Fibroblast of lung (primary cell): ENCODE measurements around the gene HIPK1.

Experiments used
- EZH2 ChIP-seq: IDR thresholded peaks from 2 replicates; pipeline ENCODE4 v1.5.1; 2012; ENCODE audit warnings: low read length, control low read depth, mild to moderate bottlenecking; ENCODE audit errors: missing control alignments
- TF ChIP-seq, protein P1 (sequence below), 2 donors: IDR thresholded peaks in 1 of 2; conservative IDR thresholded peaks in 1 of 2; 1 replicate in 1 of 2; 2 replicates in 1 of 2; pipeline ENCODE4 v1.5.1; 2011 to 2012; ENCODE audit warnings: low read length in 2 of 2, control low read depth in 1 of 2, inconsistent platforms in 1 of 2, low read depth in 1 of 2, mild to moderate bottlenecking in 1 of 2

DNA sequence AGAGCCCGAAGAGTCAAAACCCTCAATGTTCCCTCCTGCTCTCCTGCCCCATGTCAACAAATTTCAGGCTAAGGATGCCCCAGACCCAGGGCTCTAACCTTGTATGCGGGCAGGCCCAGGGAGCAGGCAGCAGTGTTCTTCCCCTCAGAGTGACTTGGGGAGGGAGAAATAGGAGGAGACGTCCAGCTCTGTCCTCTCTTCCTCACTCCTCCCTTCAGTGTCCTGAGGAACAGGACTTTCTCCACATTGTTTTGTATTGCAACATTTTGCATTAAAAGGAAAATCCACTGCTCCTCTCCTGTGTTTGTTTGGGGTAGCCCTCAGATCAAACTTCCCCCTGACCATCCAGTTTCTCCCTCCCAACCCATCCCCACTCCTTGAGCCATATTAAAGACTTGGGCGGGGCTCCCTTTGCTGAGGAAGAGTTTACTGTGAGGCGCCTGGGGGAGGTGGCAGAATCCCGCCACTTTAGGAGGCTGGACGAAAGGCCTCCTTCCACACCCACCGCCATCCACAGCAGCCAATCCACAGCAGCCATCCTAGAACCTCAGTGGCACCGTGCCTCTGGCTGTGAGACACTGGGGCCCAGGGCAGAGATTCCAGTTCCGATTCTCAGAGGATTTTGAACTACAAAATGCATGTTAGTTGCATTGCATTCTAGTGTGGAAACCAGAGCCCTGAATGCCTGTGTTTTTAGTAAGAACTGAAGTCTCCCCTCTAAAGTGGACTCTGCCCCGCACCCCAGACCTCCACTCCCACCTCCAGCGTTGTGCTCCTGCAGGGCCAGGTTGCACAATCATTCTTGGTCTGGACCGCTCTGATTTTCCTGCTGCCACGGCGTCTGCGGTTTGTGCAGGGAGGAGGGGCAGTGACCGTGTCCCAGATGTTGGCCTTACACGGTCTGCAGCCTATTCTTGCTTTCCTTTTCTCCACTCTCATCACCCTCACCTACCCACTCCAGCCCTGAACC is 53.1 kb downstream of the HIPK1 start:
- TF ChIP-seq, protein P1, sequence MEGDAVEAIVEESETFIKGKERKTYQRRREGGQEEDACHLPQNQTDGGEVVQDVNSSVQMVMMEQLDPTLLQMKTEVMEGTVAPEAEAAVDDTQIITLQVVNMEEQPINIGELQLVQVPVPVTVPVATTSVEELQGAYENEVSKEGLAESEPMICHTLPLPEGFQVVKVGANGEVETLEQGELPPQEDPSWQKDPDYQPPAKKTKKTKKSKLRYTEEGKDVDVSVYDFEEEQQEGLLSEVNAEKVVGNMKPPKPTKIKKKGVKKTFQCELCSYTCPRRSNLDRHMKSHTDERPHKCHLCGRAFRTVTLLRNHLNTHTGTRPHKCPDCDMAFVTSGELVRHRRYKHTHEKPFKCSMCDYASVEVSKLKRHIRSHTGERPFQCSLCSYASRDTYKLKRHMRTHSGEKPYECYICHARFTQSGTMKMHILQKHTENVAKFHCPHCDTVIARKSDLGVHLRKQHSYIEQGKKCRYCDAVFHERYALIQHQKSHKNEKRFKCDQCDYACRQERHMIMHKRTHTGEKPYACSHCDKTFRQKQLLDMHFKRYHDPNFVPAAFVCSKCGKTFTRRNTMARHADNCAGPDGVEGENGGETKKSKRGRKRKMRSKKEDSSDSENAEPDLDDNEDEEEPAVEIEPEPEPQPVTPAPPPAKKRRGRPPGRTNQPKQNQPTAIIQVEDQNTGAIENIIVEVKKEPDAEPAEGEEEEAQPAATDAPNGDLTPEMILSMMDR (conservative IDR thresholded peaks at IDR 0.05 in 1 of 2, IDR thresholded peaks at IDR 0.05 in 1 of 2; ENCODE audit: low read depth in 1 of 2, low read length in 2 of 2) = no peak
- no peak for TF ChIP-seq EZH2
